ENCODE results near the gene SH3BP1. TPM values are rescaled to one million over a fixed set of nuclear protein-coding genes. Genes with fewer than 3 reads are reported as not detected.

The SH3BP1 gene
- total and polyA plus RNA-seq, 2 of the 8 experiments (the other 6 are each of a cell fraction or from before 2014, with no cell fraction given), result 23.9 to 40.3 TPM

DNA sequence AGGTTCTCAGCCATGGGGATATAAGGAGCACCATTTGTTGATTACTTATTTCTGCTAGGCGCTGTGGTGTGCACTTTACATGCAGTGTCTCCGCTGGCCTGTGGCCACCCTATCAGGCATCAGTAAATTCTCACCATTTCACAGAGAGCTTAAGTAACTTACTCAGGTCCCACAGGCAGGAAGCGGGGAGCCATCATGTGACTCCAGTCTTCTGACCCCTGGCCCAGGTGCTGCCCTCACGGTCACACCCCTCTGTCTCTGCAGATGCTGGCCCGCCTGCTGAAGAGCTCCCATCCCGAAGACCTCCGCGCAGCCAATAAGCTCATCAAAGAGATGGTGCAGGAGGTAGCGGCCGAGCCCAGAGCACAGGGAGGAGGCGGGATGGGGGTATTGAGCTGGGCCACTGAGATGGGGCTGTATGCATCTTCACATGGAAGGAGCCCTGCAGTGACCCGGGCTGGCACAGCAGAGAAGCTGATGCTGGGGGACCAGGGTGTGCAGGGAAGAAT is 18.1 kb upstream of the SH3BP1 start:
- Histone ChIP-seq H3K14ac (ENCODE audit: insufficient read length) (no peak overlapping the region), H3K4me3 (ENCODE audit: extremely low read depth in 1 of 4, insufficient read depth in 2 of 4, low read depth in 3 of 4, low read length in 4 of 4) (no peak overlapping the region), H3K9ac (replicated peaks in 1 of 4; ENCODE audit: extremely low read depth in 1 of 4, low read depth in 3 of 4, low read length in 3 of 4) (no peak overlapping the region), H3K4me1 (replicated peaks in 1 of 4; ENCODE audit: control insufficient read depth in 3 of 4, insufficient read depth in 4 of 4, low read length in 3 of 4) (peaks cover 0 to 3% (median 0%) of the 10 kb centered on the region in 4 experiments; a peak in 3 of 7 replicates), H4K5ac (ENCODE audit: insufficient read length, low read depth, low read length) (no peak overlapping the region), H3K4me2 (ENCODE audit: insufficient read depth in 1 of 2, low read depth in 2 of 2, low read length in 2 of 2) (no peak overlapping the region), H3K79me1 (ENCODE audit: low read depth, low read length) (0 out of 2 replicates have a peak, but pooled peaks cover 2% of the 10 kb centered on the region), H4K91ac (replicated peaks; ENCODE audit: insufficient read length, low read length) (no peak overlapping the region), H2AK5ac (ENCODE audit: low read depth, low read length) (no peak overlapping the region), H4K8ac (ENCODE audit: extremely low read depth, insufficient read depth, low read length) (no peak overlapping the region), H3K27ac (ENCODE audit: low read depth, low read length) (no peak overlapping the region), H2BK20ac (ENCODE audit: low read length) (no peak overlapping the region), H4K20me1 (replicated peaks in 1 of 2; ENCODE audit: control insufficient read depth in 1 of 2, insufficient read depth in 2 of 2, low read length in 2 of 2) (peaks cover 0 to 3% of the 10 kb centered on the region in 2 experiments), H3K23me2 (ENCODE audit: low read depth, low read length) (no peaks in the 10 kb centered on the region), H2BK15ac (ENCODE audit: low read length) (no peak overlapping the region), H3K9me3 (ENCODE audit: insufficient read depth in 2 of 2, low read depth in 1 of 2, low read length in 1 of 2) (no peaks in the 10 kb centered on the region), H3K27me3 (replicated peaks in 1 of 4; ENCODE audit: control insufficient read depth in 3 of 4, extremely low read depth in 1 of 4, insufficient read depth in 3 of 4, low read length in 3 of 4) (no peaks in the 10 kb centered on the region), H3K18ac (ENCODE audit: extremely low read depth, low read length) (no peak overlapping the region), H3K23ac (ENCODE audit: insufficient read length) (no peak overlapping the region), H3K56ac (replicated peaks; ENCODE audit: insufficient read length, low read depth, low read length) (no peak overlapping the region), H2AFZ (ENCODE audit: low read length) (no peak overlapping the region), H3K4ac (replicated peaks; ENCODE audit: insufficient read length, low read depth, low read length) (no peak overlapping the region), H2BK5ac (ENCODE audit: low read depth, low read length) (no peak overlapping the region), H2BK120ac (replicated peaks; ENCODE audit: low read depth, low read length) (no peak overlapping the region), H3K36me3 (ENCODE audit: control insufficient read depth in 2 of 4, insufficient read depth in 4 of 4, low read length in 3 of 4) (peaks cover 14 to 29% (median 20%) of the 10 kb centered on the region in 4 experiments; a peak in 7 of 8 replicates), H3K79me2 (ENCODE audit: control insufficient read depth in 1 of 2, insufficient read depth in 2 of 2, low read length in 2 of 2) (no peaks in the 10 kb centered on the region), H2BK12ac (ENCODE audit: low read depth, low read length) (no peak overlapping the region)
- ChIA-PET POLR2A (ENCODE audit: partially characterized antibody) (interaction anchor here (0.7 to 7.6 kb wide), 7 partner anchors 10 to 160 kb away, joined by 3 to 63 read pairs (median 3); partner anchors contain the start of gene GGA1), CTCF (ENCODE audit: partially characterized antibody) (interaction anchor here (0.6 to 7.9 kb wide), 8 partner anchors 12 to 65 kb away, joined by 3 to 49 read pairs (median 6); partner anchors contain the start of gene NOL12)
- FAIRE-seq (no peak), DNase-seq (ENCODE audit: low read depth in 1 of 2, low spot score in 2 of 2) (no peak)
- no peak for TF ChIP-seq FOSL1 (IDR thresholded peaks at IDR 0.05; ENCODE audit: insufficient read depth, low read depth, low read length)
- no peak for TF ChIP-seq RXRA (IDR thresholded peaks at IDR 0.05; ENCODE audit: insufficient read depth, low read depth, low read length)
- TF ChIP-seq CBX5 (IDR thresholded peaks at IDR 0.05; ENCODE audit: low read depth, low read length), result no peak
- WGBS, 2 experiments (ENCODE audit: extremely low coverage in 1 of 2, insufficient coverage in 1 of 2, insufficient read length in 1 of 2, insufficient replicate concordance in 2 of 2, low coverage in 1 of 2, low lambda C conversion rate in 2 of 2, missing lambda C conversion rate in 1 of 2), result 96% methylated on average over 12 of the region's 12 CpGs; no CpG with 5 or more reads in 1 of the 2 experiments

Data from H1 (cell line).